GM23338 (cell line): Measurements from ENCODE around the gene ASXL2. TPM values are rescaled to one million over a fixed set of nuclear protein-coding genes. Genes with fewer than 3 reads are reported as not detected.

ENCODE experiments used
- ATAC-seq: fragments of 200-7000 bp; cut with Tn5 transposase; 3 replicates; pipeline ENCODE4 v1.9.1; 2020
- DNase-seq: peaks from one replicate; pipeline ENCODE4 v3.0.0-alpha.2; 2015; ENCODE audit warnings: low spot score
- H2AFZ ChIP-seq: fragments of 200-600 bp; sonication (generic); 2 replicates; pipeline ENCODE4 v1.8.0; 2016; ENCODE audit warnings: antibody characterized with exemption, mild to moderate bottlenecking, moderate library complexity
- H3F3A ChIP-seq: fragments of 200-600 bp; sonication (generic); replicated peaks from 2 replicates; pipeline ENCODE4 v1.8.0; 2017; ENCODE audit warnings: antibody characterized with exemption, mixed run types, low read depth
- H3K27ac ChIP-seq: fragments of 200-600 bp; sonication (generic); 2 replicates; pipeline ENCODE4 v1.6.1; 2016; ENCODE audit warnings: low read depth
- H3K27me3 ChIP-seq: fragments of 200-600 bp; sonication (generic); 2 replicates; pipeline ENCODE4 v1.8.0; 2016; ENCODE audit warnings: mild to moderate bottlenecking, mixed run types, moderate library complexity; ENCODE audit not compliant: insufficient read depth
- H3K36me3 ChIP-seq: fragments of 200-600 bp; sonication (generic); 2 replicates; pipeline ENCODE4 v1.8.0; 2016; ENCODE audit warnings: mild to moderate bottlenecking; ENCODE audit not compliant: insufficient read depth
- H3K4me1 ChIP-seq: fragments of 200-600 bp; sonication (generic); 2 replicates; pipeline ENCODE4 v1.8.0; 2016; ENCODE audit warnings: mild to moderate bottlenecking, moderate library complexity; ENCODE audit not compliant: insufficient read depth
- H3K4me2 ChIP-seq: fragments of 200-600 bp; sonication (generic); 2 replicates; pipeline ENCODE4 v1.7.1; 2017; ENCODE audit warnings: mixed run types
- H3K4me3 ChIP-seq: fragments of 200-600 bp; sonication (generic); 2 replicates; pipeline ENCODE4 v1.6.1; 2016; ENCODE audit warnings: mixed run types
- H3K79me2 ChIP-seq: fragments of 200-600 bp; sonication (generic); replicated peaks from 2 replicates; pipeline ENCODE4 v1.8.0; 2017; ENCODE audit warnings: mild to moderate bottlenecking; ENCODE audit not compliant: insufficient read depth
- H3K9me2 ChIP-seq: fragments of 200-600 bp; sonication (generic); 2 replicates; pipeline ENCODE4 v1.8.0; 2017; ENCODE audit not compliant: insufficient read depth
- H4K20me1 ChIP-seq: fragments of 200-600 bp; sonication (generic); replicated peaks from 2 replicates; pipeline ENCODE4 v1.8.0; 2017; ENCODE audit warnings: mild to moderate bottlenecking; ENCODE audit not compliant: insufficient read depth
- H3K27ac Mint-ChIP-seq: 2 replicates; pipeline ENCODE4 v1.8.0; 2020; ENCODE audit warnings: inconsistent platforms, mild to moderate bottlenecking, moderate library complexity, mixed read lengths
- H3K27me3 Mint-ChIP-seq: 3 replicates; pipeline ENCODE4 v1.8.0; 2022; ENCODE audit warnings: low read depth, mild to moderate bottlenecking, moderate library complexity, mixed read lengths, inconsistent platforms; ENCODE audit not compliant: insufficient read depth, poor library complexity
- H3K36me3 Mint-ChIP-seq: 3 replicates; pipeline ENCODE4 v1.8.0; 2021; ENCODE audit warnings: low read depth, mild to moderate bottlenecking, inconsistent platforms, moderate library complexity, mixed read lengths
- H3K4me1 Mint-ChIP-seq: 3 replicates; pipeline ENCODE4 v1.8.0; 2020; ENCODE audit warnings: mild to moderate bottlenecking, inconsistent platforms, mixed read lengths
- H3K4me3 Mint-ChIP-seq: 3 replicates; pipeline ENCODE4 v1.8.0; 2021; ENCODE audit warnings: moderate library complexity, mild to moderate bottlenecking, inconsistent platforms, mixed read lengths
- H3K9me3 Mint-ChIP-seq: 3 replicates; pipeline ENCODE4 v1.8.0; 2020; ENCODE audit warnings: moderate library complexity, mild to moderate bottlenecking, inconsistent platforms, mixed read lengths
- CREB1 ChIP-seq: fragments of 250-450 bp; sonication (Bioruptor Pico); IDR thresholded peaks from 2 replicates; pipeline ENCODE4 v1.5.0; 2020; ENCODE audit warnings: low read depth, mild to moderate bottlenecking, moderate library complexity
- EZH2 ChIP-seq: fragments of 200-600 bp; sonication (generic); IDR thresholded peaks from one replicate; pipeline ENCODE4 v1.8.0; 2017; ENCODE audit warnings: antibody characterized with exemption, mild to moderate bottlenecking, low read depth; ENCODE audit not compliant: unreplicated experiment
- EZH2phosphoT487 ChIP-seq: fragments of 200-600 bp; sonication (generic); IDR thresholded peaks from one replicate; pipeline ENCODE4 v1.8.1; 2018; ENCODE audit warnings: antibody characterized with exemption; ENCODE audit not compliant: unreplicated experiment
- JUNB ChIP-seq: IDR thresholded peaks from one replicate; pipeline ENCODE4 v1.6.1; 2016; ENCODE audit warnings: antibody characterized with exemption; ENCODE audit not compliant: unreplicated experiment
- NANOG ChIP-seq: IDR thresholded peaks from 2 replicates; pipeline ENCODE4 v1.6.1; 2016; ENCODE audit warnings: antibody characterized with exemption, borderline replicate concordance
- POLR2AphosphoS5 ChIP-seq: IDR thresholded peaks from 2 replicates; pipeline ENCODE4 v1.6.1; 2016; ENCODE audit warnings: antibody characterized with exemption, low read depth
- STAT1 ChIP-seq: IDR thresholded peaks from one replicate; pipeline ENCODE4 v1.6.1; 2016; ENCODE audit warnings: antibody characterized with exemption; ENCODE audit not compliant: unreplicated experiment
- ZNF114 ChIP-seq: fragments of 250-450 bp; sonication (Bioruptor Pico); IDR thresholded peaks from 2 replicates; pipeline ENCODE4 v1.5.0; 2020; ENCODE audit warnings: mild to moderate bottlenecking, moderate library complexity
- ZNF331 ChIP-seq: fragments of 250-450 bp; sonication (Bioruptor Pico); IDR thresholded peaks from 2 replicates; pipeline ENCODE4 v1.5.0; 2020; ENCODE audit warnings: low read depth, mild to moderate bottlenecking, moderate library complexity
- ZNF462 ChIP-seq: fragments of 250-450 bp; sonication (Bioruptor Pico); IDR thresholded peaks from 2 replicates; pipeline ENCODE4 v1.5.0; 2020; ENCODE audit warnings: mild to moderate bottlenecking, moderate library complexity
- polyA plus RNA-seq: library from polyadenylated mRNA; unstranded; fragments of >200 nt; fragmentation: Nextera tagmentation; extraction: Ambion mirVana; gene quantifications from 2 replicates; pipeline ENCODE4 v1.2.1, GENCODE V29; 2016
- total RNA-seq: library from RNA; depleted of rRNA; stranded (reverse); fragments of >200 nt; shearing (Covaris generic); gene quantifications from 2 replicates; pipeline ENCODE4 v1.2.3, GENCODE V29; 2014
- TF ChIP-seq, protein P1 (sequence below), 2 experiments: fragments of 200-600 bp in 1 of 2; sonication (generic) in 1 of 2; conservative IDR thresholded peaks; 2 replicates each; pipeline versions ENCODE4 v1.5.1 to v1.6.1; 2016 to 2017; ENCODE audit warnings: antibody characterized with exemption in 2 of 2, low read depth in 2 of 2, mild to moderate bottlenecking in 2 of 2, moderate library complexity in 1 of 2
- TF ChIP-seq, protein P2 (sequence below): IDR thresholded peaks from one replicate; pipeline ENCODE4 v1.6.1; 2018; ENCODE audit warnings: antibody characterized with exemption; ENCODE audit not compliant: unreplicated experiment

ASXL2 gene
- total and polyA plus RNA-seq, 2 experiments from 2014 or later, result 7.0 to 21.8 TPM

DNA sequence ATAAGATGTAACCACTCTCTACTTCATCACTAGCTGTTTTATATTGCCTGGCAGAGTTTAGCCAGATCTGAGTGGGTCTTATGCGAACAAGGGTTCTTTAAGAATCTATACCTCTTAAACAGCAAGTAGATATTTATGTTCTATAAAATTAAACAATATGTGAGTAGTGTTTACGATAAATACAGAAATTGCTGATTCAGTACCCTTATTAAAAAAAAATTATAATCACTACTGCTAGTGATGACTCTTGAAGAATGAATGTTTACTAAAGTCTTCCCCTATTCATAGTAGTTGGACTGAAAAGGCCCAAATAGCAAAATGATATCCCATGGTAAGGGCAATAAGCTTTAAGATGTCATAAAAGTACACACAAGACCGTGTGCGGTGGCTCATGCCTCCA lies 106.2 kb downstream of the ASXL2 start (continued):
- TF ChIP-seq, protein P1, sequence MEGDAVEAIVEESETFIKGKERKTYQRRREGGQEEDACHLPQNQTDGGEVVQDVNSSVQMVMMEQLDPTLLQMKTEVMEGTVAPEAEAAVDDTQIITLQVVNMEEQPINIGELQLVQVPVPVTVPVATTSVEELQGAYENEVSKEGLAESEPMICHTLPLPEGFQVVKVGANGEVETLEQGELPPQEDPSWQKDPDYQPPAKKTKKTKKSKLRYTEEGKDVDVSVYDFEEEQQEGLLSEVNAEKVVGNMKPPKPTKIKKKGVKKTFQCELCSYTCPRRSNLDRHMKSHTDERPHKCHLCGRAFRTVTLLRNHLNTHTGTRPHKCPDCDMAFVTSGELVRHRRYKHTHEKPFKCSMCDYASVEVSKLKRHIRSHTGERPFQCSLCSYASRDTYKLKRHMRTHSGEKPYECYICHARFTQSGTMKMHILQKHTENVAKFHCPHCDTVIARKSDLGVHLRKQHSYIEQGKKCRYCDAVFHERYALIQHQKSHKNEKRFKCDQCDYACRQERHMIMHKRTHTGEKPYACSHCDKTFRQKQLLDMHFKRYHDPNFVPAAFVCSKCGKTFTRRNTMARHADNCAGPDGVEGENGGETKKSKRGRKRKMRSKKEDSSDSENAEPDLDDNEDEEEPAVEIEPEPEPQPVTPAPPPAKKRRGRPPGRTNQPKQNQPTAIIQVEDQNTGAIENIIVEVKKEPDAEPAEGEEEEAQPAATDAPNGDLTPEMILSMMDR (conservative IDR thresholded peaks at IDR 0.05; ENCODE audit: low read depth in 2 of 2), result no peak

GRCh38 chr2:25763575-25763974 lies 114.7 kb downstream of the ASXL2 start:
- no peaks in the 10 kb centered on the region for H4K20me1 ChIP-seq
- Mint-ChIP-seq H3K27me3 (peaks cover 2% of the 10 kb centered on the region), H3K4me1 (no peaks in the 10 kb centered on the region), H3K9me3 (no peaks in the 10 kb centered on the region), H3K36me3 (peaks cover 39% of the 10 kb centered on the region), H3K27ac (no peak overlapping the region), H3K4me3 (no peak overlapping the region)
- no peaks in the 10 kb centered on the region for H3K4me1 ChIP-seq
- H3F3A ChIP-seq, result no peaks in the 10 kb centered on the region
- H3K4me2 ChIP-seq, result no peak overlapping the region
- no peaks in the 10 kb centered on the region for H3K27me3 ChIP-seq
- H2AFZ ChIP-seq, result no peak overlapping the region
- DNase-seq, result no peak
- H3K79me2 ChIP-seq, result no peaks in the 10 kb centered on the region
- H3K36me3 ChIP-seq, result 0 out of 2 replicates have a peak, but pooled peaks cover 5% of the 10 kb centered on the region
- ATAC-seq, result no peak
- no peaks in the 10 kb centered on the region for H3K9me2 ChIP-seq
- H3K27ac ChIP-seq, result no peak overlapping the region
- no peak overlapping the region for H3K4me3 ChIP-seq
- TF ChIP-seq ZNF462 (CRISPR knock-in tag), result no peak
- TF ChIP-seq POLR2AphosphoS5, result no peak
- TF ChIP-seq, protein P1 (conservative IDR thresholded peaks at IDR 0.05; ENCODE audit: low read depth in 2 of 2), result no peak
- TF ChIP-seq STAT1, result no peak
- TF ChIP-seq EZH2phosphoT487, result no peak
- no peak for TF ChIP-seq NANOG
- no peak for TF ChIP-seq EZH2
- no peak for TF ChIP-seq JUNB
- no peak for TF ChIP-seq CREB1 (CRISPR knock-in tag)
- no peak for TF ChIP-seq ZNF114 (CRISPR knock-in tag)
- no peak for TF ChIP-seq ZNF331
- TF ChIP-seq, protein P2, sequence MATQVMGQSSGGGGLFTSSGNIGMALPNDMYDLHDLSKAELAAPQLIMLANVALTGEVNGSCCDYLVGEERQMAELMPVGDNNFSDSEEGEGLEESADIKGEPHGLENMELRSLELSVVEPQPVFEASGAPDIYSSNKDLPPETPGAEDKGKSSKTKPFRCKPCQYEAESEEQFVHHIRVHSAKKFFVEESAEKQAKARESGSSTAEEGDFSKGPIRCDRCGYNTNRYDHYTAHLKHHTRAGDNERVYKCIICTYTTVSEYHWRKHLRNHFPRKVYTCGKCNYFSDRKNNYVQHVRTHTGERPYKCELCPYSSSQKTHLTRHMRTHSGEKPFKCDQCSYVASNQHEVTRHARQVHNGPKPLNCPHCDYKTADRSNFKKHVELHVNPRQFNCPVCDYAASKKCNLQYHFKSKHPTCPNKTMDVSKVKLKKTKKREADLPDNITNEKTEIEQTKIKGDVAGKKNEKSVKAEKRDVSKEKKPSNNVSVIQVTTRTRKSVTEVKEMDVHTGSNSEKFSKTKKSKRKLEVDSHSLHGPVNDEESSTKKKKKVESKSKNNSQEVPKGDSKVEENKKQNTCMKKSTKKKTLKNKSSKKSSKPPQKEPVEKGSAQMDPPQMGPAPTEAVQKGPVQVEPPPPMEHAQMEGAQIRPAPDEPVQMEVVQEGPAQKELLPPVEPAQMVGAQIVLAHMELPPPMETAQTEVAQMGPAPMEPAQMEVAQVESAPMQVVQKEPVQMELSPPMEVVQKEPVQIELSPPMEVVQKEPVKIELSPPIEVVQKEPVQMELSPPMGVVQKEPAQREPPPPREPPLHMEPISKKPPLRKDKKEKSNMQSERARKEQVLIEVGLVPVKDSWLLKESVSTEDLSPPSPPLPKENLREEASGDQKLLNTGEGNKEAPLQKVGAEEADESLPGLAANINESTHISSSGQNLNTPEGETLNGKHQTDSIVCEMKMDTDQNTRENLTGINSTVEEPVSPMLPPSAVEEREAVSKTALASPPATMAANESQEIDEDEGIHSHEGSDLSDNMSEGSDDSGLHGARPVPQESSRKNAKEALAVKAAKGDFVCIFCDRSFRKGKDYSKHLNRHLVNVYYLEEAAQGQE, result no peak
